HepG2 (cell line): ENCODE results near the gene SMNDC1. TPM values are rescaled to one million over a fixed set of nuclear protein-coding genes. Genes with fewer than 3 reads are reported as not detected.

Source experiments
- ATAC-seq: fragments of 200-7000 bp; cut with Tn5 transposase; 3 replicates; pipeline ENCODE4 v1.9.1; 2020; ENCODE audit warnings: mild to moderate bottlenecking, moderate library complexity
- BruUV-seq: library from RNA; stranded (reverse); fragments of 400-500 nt; replicated peaks from 2 replicates; lab custom pipeline; 2021; lab: Mats Ljungman, UMichigan
- CTCF ChIA-PET: fragments of 300-600 bp; formaldehyde crosslinking; extraction: SDS; loops from one replicate; lab custom pipeline; 2021; ENCODE audit warnings: low total read pairs, inconsistent platforms, low intra/inter-chr PET ratio; lab: Yijun Ruan, JAX
- POLR2A ChIA-PET: fragments of 350-600 bp; sonication (Branson Sonifier 250); formaldehyde crosslinking; loops from one replicate; lab custom pipeline; 2020; ENCODE audit warnings: antibody characterized with exemption, inconsistent platforms; lab: Yijun Ruan, JAX
- DNase-seq: peaks from one replicate; pipeline ENCODE4 v3.0.0-alpha.2; 2015; ENCODE audit warnings: low spot score
- FAIRE-seq: peaks from 3 replicates; lab custom pipeline; 2011; peaks lifted over from hg19 to GRCh38; lab: Jason Lieb, UNC
- H2AFZ ChIP-seq: one replicate; pipeline ENCODE4 v1.6.1; 2011; ENCODE audit warnings: low read length, inconsistent platforms
- H3K27ac ChIP-seq: fragments of 300-600 bp; 3 replicates; pipeline ENCODE4 v1.8.0; 2011; ENCODE audit warnings: mixed run types, mild to moderate bottlenecking, mixed read lengths, low read length, inconsistent platforms; ENCODE audit not compliant: insufficient read depth; ENCODE audit errors: extremely low read length
- H3K27me3 ChIP-seq, 2 experiments: fragments of 200-600 bp in 1 of 2; 2 replicates in 1 of 2; 3 replicates in 1 of 2; pipeline versions ENCODE4 v1.6.0 to v1.8.0; 2011; ENCODE audit warnings: low read length in 2 of 2, mild to moderate bottlenecking in 2 of 2, moderate library complexity in 2 of 2, inconsistent platforms in 1 of 2; ENCODE audit not compliant: insufficient read depth in 2 of 2, control insufficient read depth in 1 of 2
- H3K36me3 ChIP-seq, 2 experiments: fragments of 200-600 bp in 1 of 2; replicated peaks in 1 of 2; 2 replicates in 1 of 2; 3 replicates in 1 of 2; pipeline versions ENCODE4 v1.5.1 to v1.8.0; 2011; ENCODE audit warnings: low read length in 2 of 2, inconsistent platforms in 1 of 2; ENCODE audit not compliant: insufficient read depth in 2 of 2, control insufficient read depth in 1 of 2
- H3K4me1 ChIP-seq: 2 replicates; pipeline ENCODE4 v1.5.1; 2012; ENCODE audit warnings: low read length, inconsistent platforms; ENCODE audit not compliant: insufficient read depth
- H3K4me2 ChIP-seq: 2 replicates; pipeline ENCODE4 v1.6.0; 2011; ENCODE audit warnings: low read depth, low read length, inconsistent platforms
- H3K4me3 ChIP-seq, 3 experiments: fragments of 200-600 bp in 1 of 3; sonication (generic), shearing (Covaris generic) in 1 of 3; replicated peaks in 1 of 3; 2 replicates each; pipeline ENCODE4 v1.5.1; 2011 to 2016; ENCODE audit warnings: low read length in 3 of 3, inconsistent platforms in 2 of 3, low read depth in 2 of 3, mild to moderate bottlenecking in 2 of 3, control low read depth in 1 of 3, mixed read lengths in 1 of 3; ENCODE audit not compliant: insufficient read depth in 1 of 3
- H3K79me2 ChIP-seq: one replicate; pipeline ENCODE4 v1.6.1; 2011; ENCODE audit warnings: low read length, inconsistent platforms; ENCODE audit not compliant: insufficient read depth
- H3K9ac ChIP-seq: 2 replicates; pipeline ENCODE4 v1.6.0; 2011; ENCODE audit warnings: mild to moderate bottlenecking, low read depth, low read length, inconsistent platforms; ENCODE audit not compliant: insufficient read depth
- H3K9me3 ChIP-seq: 2 replicates; pipeline ENCODE4 v1.5.1; 2012; ENCODE audit warnings: mild to moderate bottlenecking, low read length
- H4K20me1 ChIP-seq: 2 replicates; pipeline ENCODE4 v1.6.0; 2011; ENCODE audit warnings: inconsistent platforms, mild to moderate bottlenecking, low read length, moderate library complexity; ENCODE audit not compliant: insufficient read depth
- FOXC1 ChIP-seq: sonication (generic); formaldehyde crosslinking; IDR thresholded peaks from 2 replicates; pipeline ENCODE4 v1.8.0; 2022; ENCODE audit warnings: mild to moderate bottlenecking, missing genetic modification reagents, borderline replicate concordance
- GPN1 ChIP-seq: sonication (generic); formaldehyde crosslinking; IDR thresholded peaks from 2 replicates; pipeline ENCODE4 v1.5.1; 2020; ENCODE audit warnings: missing genetic modification reagents, borderline replicate concordance
- IRX3 ChIP-seq: sonication (generic); formaldehyde crosslinking; IDR thresholded peaks from 2 replicates; pipeline ENCODE4 v1.8.1; 2023; ENCODE audit warnings: mild to moderate bottlenecking, low read depth, missing genetic modification reagents, borderline replicate concordance
- NFYB ChIP-seq: sonication (generic); formaldehyde crosslinking; IDR thresholded peaks from 2 replicates; pipeline ENCODE4 v1.4.0; 2020; ENCODE audit warnings: missing genetic modification reagents
- NKX3-1 ChIP-seq: sonication (generic); formaldehyde crosslinking; IDR thresholded peaks from 2 replicates; pipeline ENCODE4 v1.5.0; 2020; ENCODE audit warnings: missing genetic modification reagents
- SP5 ChIP-seq: IDR thresholded peaks from 2 replicates; pipeline ENCODE4 v1.6.1; 2016; ENCODE audit warnings: low read depth, borderline replicate concordance
- TERF1 ChIP-seq: sonication (generic); formaldehyde crosslinking; IDR thresholded peaks from 2 replicates; pipeline ENCODE4 v1.8.0; 2022; ENCODE audit warnings: mild to moderate bottlenecking, missing genetic modification reagents, moderate library complexity
- THAP11 ChIP-seq: IDR thresholded peaks from 2 replicates; pipeline ENCODE4 v1.6.1; 2016; ENCODE audit warnings: missing biosample characterization, missing genetic modification reagents
- ZNF546 ChIP-seq: sonication (generic); formaldehyde crosslinking; conservative IDR thresholded peaks from 2 replicates; pipeline ENCODE4 v1.8.1; 2023; ENCODE audit warnings: mild to moderate bottlenecking, missing genetic modification reagents
- WGBS: methylation state at CpG from one replicate; pipeline ENCODE4 v1.1.6; 2017; ENCODE audit warnings: low lambda C conversion rate; 5-methylcytosine and 5-hydroxymethylcytosine counted together
- in situ Hi-C: cut with HindIII; loops from 2 replicates; pipeline ENCODE4 v1.10.0; 2017; ENCODE audit warnings: low pct_unique_long_range_greater_than_20kb; ENCODE audit not compliant: extremely low pct_ligation_motif_present
- intact Hi-C: fragments of 100-400 bp; cut with micrococcal nuclease; formaldehyde crosslinking; loops from one replicate; pipeline ENCODE4 v1.10.0; 2022; ENCODE audit not compliant: unreplicated experiment
- polyA plus RNA-seq, 8 experiments: library from polyadenylated mRNA; depleted of rRNA in 3 of 8; stranded (reverse) in 7 of 8; unstranded in 1 of 8; fragments of >200 nt; fragmentation: Illumina TruSeq in 4 of 8; extraction: Trizol in 4 of 8; gene quantifications; 2 replicates each; pipeline versions ENCODE4 v1.2.1 to v1.2.3, GENCODE V29; 2011 to 2016; ENCODE audit warnings: low read depth in 4 of 8, missing spikeins in 1 of 8, mixed read lengths in 1 of 8; ENCODE audit not compliant: insufficient read depth in 1 of 8
- total RNA-seq, 5 experiments: library from RNA; depleted of rRNA; stranded (reverse); fragments of >200 nt; fragmentation: Illumina TruSeq; extraction: Trizol; gene quantifications; 2 replicates each; pipeline ENCODE4 v1.2.3, GENCODE V29; 2016; ENCODE audit warnings: low read depth in 1 of 5
- TF ChIP-seq, protein P1 (sequence below): sonication (generic); formaldehyde crosslinking; IDR thresholded peaks from 2 replicates; pipeline ENCODE4 v1.9.0; 2021; ENCODE audit warnings: mild to moderate bottlenecking, missing genetic modification reagents

Gene SMNDC1
- total and polyA plus RNA-seq, 2 of the 13 experiments (the other 11 are each of a cell fraction or from before 2014, with no cell fraction given): 7.8 to 8.9 TPM

- 95% methylated on average over 3 of the region's 3 CpGs for WGBS
- Histone ChIP-seq H4K20me1 (peaks cover 19% of the 10 kb centered on the region; the same call in 1 of the 2 replicates), H3K79me2 (peaks cover 12% of the 10 kb centered on the region), H2AFZ (no peak overlapping the region), H3K9me3 (no peaks in the 10 kb centered on the region), H3K27me3 (no peaks in the 10 kb centered on the region), H3K36me3 (peaks cover 0 to 5% of the 10 kb centered on the region in 2 experiments; a peak in 2 of 5 replicates), H3K4me2 (no peak overlapping the region), H3K27ac (no peak overlapping the region), H3K4me3 (no peak overlapping the region), H3K4me1 (peaks cover 17% of the 10 kb centered on the region), H3K9ac (no peak overlapping the region)
- in situ Hi-C loops: no loop called here
- ChIA-PET POLR2A (no interaction called here), CTCF (no interaction called here)
- DNase-seq: no peak
- intact Hi-C loops: no loop called here
- ATAC-seq: no peak
- no peak for FAIRE-seq
- BruUV-seq: no TSS peak
- no peak for TF ChIP-seq NFYB (CRISPR knock-in tag)
- no peak for TF ChIP-seq FOXC1 (CRISPR knock-in tag)
- no peak for TF ChIP-seq NKX3-1 (CRISPR knock-in tag)
- no peak for TF ChIP-seq GPN1 (CRISPR knock-in tag)
- TF ChIP-seq THAP11 (CRISPR knock-in tag): no peak
- TF ChIP-seq, protein P1, sequence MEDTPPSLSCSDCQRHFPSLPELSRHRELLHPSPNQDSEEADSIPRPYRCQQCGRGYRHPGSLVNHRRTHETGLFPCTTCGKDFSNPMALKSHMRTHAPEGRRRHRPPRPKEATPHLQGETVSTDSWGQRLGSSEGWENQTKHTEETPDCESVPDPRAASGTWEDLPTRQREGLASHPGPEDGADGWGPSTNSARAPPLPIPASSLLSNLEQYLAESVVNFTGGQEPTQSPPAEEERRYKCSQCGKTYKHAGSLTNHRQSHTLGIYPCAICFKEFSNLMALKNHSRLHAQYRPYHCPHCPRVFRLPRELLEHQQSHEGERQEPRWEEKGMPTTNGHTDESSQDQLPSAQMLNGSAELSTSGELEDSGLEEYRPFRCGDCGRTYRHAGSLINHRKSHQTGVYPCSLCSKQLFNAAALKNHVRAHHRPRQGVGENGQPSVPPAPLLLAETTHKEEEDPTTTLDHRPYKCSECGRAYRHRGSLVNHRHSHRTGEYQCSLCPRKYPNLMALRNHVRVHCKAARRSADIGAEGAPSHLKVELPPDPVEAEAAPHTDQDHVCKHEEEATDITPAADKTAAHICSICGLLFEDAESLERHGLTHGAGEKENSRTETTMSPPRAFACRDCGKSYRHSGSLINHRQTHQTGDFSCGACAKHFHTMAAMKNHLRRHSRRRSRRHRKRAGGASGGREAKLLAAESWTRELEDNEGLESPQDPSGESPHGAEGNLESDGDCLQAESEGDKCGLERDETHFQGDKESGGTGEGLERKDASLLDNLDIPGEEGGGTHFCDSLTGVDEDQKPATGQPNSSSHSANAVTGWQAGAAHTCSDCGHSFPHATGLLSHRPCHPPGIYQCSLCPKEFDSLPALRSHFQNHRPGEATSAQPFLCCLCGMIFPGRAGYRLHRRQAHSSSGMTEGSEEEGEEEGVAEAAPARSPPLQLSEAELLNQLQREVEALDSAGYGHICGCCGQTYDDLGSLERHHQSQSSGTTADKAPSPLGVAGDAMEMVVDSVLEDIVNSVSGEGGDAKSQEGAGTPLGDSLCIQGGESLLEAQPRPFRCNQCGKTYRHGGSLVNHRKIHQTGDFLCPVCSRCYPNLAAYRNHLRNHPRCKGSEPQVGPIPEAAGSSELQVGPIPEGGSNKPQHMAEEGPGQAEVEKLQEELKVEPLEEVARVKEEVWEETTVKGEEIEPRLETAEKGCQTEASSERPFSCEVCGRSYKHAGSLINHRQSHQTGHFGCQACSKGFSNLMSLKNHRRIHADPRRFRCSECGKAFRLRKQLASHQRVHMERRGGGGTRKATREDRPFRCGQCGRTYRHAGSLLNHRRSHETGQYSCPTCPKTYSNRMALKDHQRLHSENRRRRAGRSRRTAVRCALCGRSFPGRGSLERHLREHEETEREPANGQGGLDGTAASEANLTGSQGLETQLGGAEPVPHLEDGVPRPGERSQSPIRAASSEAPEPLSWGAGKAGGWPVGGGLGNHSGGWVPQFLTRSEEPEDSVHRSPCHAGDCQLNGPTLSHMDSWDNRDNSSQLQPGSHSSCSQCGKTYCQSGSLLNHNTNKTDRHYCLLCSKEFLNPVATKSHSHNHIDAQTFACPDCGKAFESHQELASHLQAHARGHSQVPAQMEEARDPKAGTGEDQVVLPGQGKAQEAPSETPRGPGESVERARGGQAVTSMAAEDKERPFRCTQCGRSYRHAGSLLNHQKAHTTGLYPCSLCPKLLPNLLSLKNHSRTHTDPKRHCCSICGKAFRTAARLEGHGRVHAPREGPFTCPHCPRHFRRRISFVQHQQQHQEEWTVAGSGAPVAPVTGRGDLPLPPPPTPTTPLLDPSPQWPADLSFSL (CRISPR knock-in tag): no peak
- no peak for TF ChIP-seq SP5
- no peak for TF ChIP-seq TERF1
- no peak for TF ChIP-seq ZNF546 (CRISPR knock-in tag)
- TF ChIP-seq IRX3 (CRISPR knock-in tag): no peak
Observed at GRCh38 chr10:110244550-110244949, 60.2 kb downstream of the SMNDC1 start.
